NCI-H226 (cell line): ENCODE measurements around the gene COL23A1.

Experiments used
- DNase-seq: peaks from one replicate; pipeline ENCODE4 v3.0.0-alpha.2; 2015

COL23A1 gene

DNA sequence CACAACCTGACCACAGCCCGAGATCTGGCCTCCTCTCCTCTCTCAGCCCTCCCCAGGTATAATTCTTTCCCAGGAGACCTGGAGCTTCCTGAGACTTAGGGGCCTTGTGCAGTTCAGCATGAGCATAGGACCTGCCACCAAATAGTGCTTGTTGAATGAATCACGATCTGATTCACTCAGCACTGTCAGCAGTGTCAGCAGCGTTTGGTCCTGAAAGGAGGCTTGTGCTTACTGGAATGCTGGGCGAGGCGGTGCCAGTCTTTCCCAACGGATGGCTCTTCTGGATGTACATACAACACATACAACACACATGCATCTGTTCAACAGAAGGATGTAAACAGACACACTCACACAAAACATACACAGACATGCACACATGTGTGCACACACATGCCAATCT lies 173.3 kb downstream of the COL23A1 start:
- peak; percentile 71 for DNase-seq

DNA sequence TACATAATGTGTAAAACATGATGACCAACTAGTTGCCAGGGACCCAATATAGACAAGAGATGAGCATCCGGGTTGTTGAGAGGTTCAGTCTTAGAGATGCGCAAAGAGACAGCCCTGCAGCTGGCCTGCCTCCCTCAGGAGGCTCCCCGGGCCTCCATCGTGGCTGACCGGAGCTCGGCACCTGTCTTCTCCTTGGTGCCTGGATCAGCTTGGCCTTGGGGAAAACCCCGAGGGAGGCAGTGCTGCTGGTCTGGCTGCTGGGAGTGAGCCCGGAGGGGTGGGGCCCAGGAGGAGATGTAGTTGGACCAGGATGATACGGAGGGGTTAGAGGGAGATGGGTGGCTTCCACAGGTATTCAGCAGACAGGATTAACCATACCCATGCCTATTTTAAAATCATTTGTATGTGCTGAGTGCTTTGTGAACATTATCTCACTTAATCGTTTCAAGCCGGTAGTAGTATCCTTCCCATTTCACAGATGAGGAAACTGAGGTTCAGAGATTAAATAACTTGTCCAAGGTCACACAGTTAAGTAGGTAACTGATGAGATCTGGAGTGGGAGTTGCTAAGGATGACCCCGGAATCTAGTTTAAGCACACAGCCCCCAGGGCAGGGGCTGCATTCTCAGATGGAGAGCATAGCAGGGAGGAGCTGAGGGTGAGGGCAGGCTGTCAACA lies 173.8 kb downstream of the COL23A1 start:
- no peak for DNase-seq

DNA sequence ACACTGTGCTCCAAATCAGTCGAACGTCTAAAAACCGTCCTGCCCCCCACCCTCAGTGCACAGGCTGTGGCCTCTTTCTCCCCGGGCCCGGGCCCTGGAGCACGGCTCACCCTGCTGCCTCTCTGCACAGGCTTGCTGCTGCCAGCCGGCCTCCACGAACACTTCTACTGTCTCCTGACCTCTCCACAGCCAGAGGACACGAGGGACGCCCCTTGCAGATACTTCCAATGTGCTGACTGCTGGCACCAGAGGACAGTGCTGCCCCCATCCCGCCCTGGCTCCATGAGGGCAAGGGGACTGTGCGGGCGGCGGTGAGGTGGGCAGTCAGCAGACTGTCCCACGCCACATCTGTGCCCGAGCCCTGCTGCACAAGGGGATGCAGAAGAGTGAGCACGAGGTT lies 174.8 kb downstream of the COL23A1 start:
- no peak for DNase-seq

DNA sequence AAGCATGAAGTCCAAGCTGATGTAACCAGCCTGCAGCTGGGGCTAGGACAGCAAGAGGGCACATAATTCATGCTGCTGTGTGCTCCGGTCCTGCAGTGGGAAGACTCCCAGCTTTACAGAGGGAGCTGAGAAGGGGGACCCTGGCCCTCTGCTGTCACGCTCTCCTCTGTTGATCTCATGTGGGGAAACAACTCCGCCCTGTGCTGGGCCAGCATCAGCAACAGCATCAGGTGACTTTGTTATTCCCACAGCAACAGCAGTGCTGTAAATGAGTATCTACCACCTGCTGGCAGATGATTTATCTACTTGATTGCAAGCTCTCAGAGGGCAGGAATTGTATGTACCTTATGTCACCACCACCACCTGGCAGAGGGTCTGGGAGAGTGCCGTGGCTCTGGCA lies 176.2 kb downstream of the COL23A1 start:
- DNase-seq, result no peak

DNA sequence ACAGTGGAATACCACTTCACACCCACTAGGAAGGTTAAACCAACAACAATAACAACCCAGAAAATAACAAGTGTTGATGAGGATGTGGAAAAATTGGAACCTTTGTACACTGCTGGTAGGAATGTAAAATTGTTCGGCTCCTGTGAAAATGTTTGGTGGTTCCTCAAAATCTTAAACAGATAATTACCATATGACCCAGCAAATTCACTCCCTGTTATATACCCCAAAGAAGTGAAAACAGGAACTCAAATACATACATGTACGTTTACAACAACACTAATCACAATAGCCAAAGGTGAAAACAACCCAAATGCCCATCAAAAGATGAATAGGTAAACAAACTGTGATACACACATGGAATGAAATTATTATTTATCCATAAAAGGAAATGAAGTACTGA lies 179.1 kb downstream of the COL23A1 start:
- no peak for DNase-seq

DNA sequence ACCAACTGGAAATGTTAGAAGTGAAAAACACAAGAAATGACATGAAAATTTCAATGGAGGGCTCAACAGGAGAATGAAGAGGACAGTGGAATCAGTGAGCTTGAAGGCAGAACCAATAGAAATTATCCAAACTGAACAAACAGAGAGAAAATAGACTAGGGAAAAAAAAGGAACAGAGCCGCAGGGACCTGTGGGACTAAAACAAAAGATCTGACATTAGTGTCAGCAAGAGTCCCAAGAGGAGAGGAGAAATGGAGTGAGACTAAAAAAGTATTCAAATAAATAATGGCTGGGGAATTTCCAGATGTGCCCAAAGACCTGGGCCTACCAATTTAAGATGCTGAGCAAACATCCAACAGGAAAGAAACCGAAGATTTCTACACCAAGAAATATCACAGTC lies 182.5 kb downstream of the COL23A1 start:
- DNase-seq, result no peak

DNA sequence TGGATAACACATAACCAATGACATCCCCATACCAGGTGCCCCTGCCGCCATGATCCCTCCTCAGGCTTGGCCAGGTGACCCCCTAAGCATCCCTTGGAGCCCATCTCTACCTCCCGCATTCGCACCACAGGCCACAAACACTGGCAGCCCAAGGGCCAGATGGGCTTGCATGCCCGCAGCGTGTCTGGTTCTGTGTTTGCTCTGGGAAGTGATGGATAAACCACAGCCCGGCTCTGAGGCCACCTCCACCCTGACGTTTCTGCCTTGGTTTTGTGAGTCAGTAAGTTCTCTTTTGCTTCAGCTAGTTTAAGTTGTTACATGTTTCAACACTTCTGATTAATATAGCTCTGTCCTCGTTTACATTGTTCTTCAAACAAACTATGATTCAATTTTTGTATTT lies 185.2 kb downstream of the COL23A1 start:
- DNase-seq, result no peak

DNA sequence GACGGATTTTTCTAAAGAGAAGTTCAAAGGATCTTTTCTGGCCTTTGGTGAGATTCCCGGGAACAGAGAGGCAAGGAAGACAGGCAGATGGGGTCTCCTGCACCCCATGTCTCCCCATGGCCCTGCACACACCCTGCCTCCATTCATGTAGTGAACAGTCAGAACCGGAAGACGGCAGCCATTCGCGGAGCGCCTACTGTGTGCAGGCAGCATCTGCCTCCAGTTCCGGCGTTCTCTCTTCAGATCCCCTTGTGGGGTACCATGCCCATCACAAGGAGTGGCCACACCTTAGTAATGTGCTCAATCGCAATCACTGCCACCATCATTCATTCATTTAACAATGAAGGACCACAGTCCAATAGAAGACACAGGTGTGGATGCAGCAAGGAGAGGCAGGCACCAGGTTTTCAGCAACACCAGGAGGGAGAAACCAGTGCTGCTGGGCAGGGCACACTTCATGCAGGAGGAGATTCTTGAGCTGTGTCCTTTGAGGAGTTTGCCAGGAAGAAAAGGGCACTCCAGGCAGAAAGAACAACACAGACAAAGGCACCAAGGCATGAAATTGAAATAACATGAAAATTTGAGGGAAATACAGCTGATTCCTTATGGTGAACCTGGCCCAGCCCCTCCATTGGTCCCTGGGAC lies 186.1 kb downstream of the COL23A1 start:
- DNase-seq, result no peak

DNA sequence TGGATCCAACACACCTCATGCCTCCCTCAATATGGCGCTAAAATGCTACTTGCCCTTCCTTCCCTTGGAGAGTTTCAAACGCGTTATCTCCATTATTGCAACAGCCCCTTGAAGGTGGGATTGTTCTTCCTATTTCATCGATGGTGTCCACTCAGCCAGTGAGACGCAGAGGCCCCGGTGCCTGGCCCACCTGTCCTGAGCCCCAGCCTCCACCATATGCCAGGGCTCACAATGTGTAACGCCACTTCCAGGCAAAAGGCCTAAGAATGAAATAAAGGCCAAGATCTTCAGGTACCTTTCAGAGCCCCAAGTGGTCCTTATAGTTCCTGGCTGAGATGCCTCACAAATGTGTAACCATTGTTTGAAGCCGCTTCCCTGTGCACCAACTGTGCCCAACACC lies 186.8 kb downstream of the COL23A1 start:
- no peak for DNase-seq

DNA sequence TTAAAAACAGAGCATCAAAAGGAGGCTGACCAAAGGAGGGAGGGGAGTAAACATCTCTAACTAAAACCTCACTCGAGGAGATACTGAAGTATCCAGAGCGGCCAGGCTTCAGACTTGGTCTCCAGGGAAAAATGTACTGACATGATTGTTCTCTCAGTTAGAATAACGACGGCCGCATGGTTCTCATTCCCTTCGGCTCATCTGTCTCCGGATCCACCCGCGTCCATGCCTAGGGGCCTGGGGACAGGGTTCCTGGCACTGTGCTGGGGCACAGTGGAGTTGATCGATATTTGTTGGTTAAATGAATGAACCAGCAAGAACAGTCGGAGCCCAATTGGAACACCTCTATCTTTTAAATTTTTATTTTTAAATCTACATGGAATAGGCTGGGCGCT lies 190.5 kb downstream of the COL23A1 start:
- no peak for DNase-seq

DNA sequence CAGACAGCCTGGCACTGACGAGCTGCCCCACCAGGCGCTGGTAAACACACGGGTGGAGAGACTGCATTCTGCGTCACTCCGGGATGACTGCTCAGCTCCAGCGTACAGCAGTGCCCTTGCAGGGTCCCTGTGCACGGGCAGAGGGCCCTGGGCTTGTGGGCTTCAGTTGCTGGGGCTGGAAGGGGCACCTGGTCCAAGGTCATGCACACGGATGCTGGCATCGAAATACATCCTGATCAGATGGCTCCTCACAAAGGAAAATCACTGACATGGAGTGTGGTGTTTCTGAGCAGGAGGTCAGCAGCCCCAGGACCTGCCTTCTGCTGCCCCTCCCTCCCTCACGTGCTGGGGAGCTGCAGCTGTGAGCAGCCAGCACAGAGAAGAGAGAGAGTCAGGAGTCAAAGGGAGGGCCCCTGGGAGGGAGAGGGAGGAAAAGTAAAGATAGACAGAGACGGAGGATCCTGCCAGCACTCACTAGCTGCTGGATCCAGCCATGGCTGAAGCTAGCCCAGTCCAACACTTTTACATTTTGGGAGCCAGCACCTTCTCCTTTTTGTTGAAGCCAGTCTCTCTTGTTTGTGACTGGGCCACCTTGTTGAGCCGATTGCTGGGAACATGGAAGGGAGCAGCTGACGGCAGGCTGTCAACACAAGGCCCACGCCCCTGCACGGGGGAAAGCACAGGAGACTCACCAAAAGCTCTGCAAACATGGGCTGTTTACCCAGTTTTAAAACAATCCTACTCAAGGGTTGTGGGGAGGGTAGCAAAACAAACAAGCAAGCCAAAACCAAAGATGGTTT lies 191.1 kb downstream of the COL23A1 start:
- DNase-seq, result no peak

DNA sequence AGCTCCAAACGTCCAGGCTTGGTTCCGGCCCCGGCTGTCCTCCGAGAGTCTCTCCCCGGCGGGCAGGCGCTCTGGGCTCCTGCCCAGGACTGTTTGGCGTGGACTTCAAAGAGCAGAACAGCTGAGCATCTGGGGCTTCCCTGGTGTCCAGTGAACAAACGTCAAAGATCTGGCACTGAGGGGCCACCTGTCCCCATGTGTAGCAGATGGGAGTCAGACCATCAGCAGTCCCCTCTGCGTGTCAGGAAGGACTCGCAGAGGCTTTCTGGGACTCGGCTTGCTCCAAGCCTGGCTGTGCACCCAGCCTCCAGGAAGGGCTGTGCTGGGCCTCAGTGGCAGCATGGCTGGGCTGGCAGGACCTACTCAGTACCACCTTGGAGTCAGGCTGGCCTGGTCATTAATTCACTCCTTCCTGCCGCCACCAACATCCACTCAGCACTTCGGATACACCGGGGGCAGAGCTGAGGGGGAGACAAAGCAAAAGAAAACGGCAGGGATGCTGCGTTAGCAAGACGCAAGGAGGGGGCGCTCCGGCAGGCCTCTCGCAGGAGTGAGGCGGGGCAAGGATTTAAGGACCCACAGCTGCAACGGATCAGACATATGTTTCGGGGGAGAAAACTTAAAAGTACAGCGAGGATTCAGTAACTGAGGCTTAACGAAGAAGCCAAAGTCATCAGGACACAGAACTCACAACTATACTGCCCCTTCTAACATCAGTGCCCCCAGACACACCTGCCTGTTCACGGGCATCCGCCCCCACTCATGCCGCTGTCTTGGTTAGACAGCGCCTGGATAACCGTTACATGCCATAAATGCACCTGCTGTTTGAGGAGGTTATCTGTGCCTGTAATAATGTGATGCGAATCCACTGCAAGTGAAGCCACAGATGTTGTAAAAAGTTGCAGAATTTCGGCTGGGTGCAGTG lies 193.1 kb downstream of the COL23A1 start:
- DNase-seq, result no peak

DNA sequence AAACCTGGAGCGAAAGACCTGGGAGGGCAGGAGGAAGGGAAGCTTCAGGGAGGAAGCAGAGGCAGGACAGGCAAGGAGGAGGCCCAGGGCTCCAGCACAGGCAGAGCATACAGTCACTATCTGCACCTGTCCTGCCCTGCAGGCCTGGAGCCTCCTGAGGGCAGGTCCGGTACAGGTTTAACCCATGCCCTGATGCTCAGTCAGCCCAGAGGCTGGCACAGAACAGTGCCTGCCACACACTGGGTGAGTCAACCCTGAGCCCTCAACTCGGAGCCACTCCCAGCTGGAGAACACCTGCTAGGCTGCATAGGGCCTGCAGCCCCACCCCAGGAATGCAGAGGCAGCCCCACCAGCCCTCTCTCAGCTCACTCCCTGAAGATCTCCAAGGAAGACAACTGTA lies 196.1 kb downstream of the COL23A1 start:
- DNase-seq, result no peak

DNA sequence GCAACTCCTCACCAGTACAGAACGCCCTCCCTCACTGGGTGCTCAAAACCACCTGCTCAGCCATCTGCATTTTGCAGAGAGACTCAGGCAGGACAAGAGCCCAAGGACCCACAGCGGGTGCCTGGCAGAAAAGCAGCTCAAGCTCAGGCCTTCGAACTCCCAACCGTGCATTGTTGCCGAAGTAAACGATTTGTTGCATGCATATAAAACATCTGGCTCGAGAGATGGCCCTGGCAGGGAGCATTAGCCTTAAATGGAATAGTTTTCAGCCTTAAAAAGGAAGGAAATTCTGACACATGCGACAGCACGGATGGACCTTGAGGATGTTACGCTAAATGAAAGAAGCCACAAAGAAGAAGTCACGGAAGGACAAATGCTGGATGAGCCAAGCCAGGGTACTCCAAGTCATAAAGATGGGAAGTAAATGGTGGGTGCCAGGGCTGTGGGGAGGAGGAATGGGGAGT lies 197.2 kb downstream of the COL23A1 start:
- no peak for DNase-seq

DNA sequence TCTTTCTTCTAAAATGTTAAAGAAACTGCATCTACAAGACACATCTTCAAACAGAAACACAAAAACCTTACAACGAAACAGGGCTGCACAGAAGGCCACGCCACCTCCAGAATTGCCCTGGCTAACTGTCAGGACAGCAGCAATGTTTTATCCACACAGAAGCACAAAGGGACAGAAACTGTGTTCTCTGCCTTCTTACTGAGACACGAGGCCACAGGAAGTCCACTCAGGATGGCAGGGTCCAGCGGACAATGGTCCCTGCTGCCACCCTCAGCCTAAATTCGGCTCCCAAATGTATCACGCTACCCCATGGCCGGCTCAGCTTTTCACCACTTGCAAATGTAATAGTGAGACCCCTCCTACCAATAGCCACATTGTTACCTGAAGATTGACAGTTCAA lies 197.8 kb downstream of the COL23A1 start:
- DNase-seq, result no peak

DNA sequence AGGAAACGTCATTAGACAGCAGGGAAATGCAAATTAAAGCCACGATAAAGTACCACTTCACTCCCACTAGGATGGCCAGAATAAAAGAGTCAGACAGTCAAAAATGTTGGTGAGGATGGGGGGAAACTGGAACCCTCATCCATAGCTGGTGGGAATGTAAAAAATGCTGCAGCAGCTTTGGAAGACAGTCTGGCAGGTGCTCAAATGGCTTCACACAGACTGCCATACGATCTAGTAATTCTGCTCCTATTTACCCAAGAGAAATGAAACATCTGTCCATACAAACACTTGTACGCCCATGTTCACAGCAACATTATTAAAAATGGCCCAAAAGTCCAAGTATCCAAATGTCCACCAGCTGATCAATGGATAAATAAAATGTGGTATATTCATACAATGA lies 198.7 kb downstream of the COL23A1 start:
- DNase-seq, result no peak

DNA sequence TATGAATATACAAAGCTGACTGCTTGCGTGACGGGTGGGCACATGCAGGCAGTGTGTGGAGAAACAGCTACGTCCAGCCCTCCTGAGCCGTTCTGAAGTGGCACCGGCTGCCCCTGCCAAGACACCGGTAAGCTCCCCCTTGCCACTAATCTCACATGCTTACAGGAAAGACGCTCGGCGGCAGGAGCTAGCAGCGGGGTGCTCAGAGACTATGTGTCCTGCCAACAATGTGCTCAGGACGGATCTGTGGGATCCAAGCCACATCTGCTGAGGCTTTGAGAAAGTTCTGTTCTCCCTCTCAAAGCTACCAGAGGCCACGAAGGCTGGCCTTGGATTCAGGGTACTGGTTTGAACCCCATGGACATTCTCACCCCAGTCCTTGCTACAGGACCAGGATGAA lies 200.4 kb downstream of the COL23A1 start:
- no peak for DNase-seq

DNA sequence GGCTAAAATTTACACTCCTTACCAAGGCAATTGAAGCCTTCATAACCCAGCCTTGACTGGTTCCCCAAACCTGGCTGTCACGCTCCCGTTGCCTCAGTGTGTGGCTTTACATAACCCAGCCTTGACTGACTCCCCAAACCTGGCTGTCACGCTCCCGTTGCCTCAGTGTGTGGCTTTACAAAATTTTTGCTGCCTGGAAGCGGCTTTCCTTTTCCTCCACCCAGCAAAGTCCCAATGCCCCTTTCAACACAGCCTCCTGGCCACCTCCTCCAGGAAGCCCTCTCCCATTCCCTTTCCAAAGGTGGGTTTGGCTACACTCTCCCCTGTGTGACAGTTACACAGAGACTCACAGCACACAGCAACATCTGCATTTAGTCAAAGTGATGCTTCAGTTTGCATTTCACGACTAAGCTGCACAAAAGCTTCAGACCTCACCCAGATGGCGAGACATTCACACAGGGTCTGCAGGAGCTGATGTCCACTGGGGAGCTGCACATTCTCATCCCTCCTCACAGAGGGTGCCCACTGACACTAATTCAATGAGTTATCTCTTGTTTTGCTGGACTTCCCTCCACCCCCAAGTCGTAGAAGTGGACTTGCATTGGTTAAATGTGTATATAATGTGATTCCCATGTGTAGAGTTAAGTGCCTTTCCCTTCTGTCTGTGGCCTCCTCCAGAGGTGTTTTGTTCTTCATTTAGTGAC lies 201.0 kb downstream of the COL23A1 start:
- no peak for DNase-seq

DNA sequence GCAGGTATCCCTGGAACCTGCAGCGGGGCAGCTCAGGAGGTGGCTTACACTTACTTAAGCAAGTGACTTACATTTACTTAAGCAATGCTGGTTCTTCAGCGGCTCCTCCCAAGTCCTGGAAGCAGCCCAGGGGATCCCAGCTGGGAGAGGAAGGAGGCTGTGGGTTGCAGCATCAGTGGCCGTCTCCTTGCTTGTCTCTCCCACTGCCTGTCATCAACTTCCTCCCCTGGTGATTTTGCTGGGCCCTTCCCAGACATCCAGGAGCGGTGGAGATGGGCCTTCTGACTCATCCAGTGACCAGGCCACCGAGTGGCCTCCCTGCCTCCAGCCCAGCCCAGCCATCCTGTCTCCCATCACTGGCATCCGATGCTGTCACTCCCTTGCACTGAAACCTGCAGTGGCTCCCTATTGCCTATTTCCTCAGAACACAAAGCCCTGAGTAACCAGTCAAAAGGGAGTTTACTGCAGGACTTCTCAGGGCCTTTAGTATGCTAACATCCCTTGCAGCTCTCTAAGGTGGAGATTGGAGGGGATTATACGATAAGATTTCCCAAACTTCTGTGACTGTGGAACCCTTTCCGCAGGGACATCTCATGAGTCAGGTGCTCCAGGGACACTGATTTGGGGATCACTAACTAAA lies 201.7 kb downstream of the COL23A1 start:
- peak; percentile 20 for DNase-seq

DNA sequence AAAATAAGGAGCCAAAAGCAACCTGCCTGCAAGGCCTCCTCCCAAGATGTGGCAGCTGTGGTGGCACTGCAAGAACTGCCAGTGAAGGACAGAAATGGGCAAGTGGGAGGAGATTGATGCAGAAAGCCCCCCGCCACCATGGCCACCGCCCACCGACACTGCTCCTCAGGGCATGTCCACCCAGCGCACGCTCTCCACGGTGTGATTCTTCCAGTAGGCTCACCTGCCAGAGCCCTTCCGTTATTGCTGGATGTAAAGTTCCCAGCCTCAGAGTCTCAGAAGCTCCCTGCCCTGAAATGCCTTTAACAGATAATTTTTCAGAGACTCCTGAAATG lies 202.4 kb downstream of the COL23A1 start:
- no peak for DNase-seq

DNA sequence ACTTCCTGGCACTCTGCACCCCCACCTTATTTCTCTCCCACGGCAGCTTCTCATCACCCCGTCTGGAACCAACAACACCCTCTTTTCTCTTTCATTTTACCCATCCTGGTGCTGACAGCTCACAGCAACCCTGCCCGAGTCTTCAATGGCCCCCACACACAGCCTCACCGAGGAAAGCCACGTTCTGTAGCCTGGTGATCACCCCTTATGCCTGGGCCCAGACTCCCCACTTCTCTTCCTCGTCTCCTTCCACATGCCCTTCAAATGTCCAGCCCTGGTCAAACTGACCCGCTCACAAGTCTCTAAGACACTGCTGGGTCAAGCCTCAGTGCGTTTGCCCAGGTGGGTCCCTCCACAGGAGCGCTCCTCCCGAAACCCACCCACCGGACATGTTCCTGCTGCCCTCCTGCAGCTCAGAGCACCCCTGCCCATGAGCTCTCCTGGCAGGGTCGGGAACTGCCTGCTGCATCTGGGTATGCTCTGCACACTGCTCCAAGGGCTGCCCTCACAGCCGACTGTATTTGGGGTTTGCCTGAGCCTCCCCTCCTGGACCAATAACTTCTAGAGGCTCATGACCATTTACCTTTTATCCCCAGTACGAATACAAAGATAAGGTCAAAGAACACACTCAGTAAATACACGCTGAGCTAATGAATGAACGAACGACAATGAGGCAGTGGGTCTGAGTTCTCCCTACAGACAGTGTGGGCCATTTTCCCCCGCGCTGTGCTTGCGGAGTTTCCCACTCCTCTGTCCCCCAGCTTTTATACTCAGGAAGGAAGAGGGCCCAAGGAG lies 202.9 kb downstream of the COL23A1 start:
- no peak for DNase-seq
